COLO668 (cell line): ENCODE results near the gene PTPRF.
"Not testable (repeated sequence)": the region's sequence is repeated elsewhere in the genome, so short reads cannot be mapped to it uniquely, and the experiment has no call there.

Experiments
- DNase-seq: peaks from one replicate; lab custom pipeline; 2025; ENCODE audit not compliant: unreplicated experiment; lab: John Stamatoyannopoulos, UW

PTPRF gene

DNA sequence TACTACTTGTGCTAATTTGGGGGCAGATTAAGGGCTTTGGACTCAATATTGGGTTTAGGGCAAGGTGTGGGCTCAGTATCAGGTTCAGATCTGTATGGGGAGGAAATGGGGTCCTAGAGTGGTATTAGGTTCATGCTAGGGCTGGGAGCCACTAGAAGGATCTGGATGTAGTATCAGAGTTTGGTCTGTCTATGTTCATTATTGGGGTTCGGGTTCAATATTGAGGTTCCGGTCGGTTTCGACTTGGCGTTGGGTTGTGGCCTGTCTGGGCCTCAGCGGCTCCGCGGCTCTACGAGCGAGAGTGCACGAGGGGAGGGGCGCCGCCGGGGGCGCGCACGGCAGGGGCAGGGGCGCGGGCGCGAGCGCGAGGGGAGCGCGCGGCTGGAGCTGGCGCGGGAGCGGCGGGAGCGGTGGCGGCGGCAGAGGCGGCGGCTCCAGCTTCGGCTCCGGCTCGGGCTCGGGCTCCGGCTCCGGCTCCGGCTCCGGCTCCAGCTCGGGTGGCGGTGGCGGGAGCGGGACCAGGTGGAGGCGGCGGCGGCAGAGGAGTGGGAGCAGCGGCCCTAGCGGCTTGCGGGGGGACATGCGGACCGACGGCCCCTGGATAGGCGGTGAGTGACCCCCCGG, at the start of gene PTPRF:
TSS of gene PTPRF (plus strand) at position 401 of the 624 bp plus-strand sequence. CDS start 14,193 bp downstream, outside the sequence.
- peak; percentile 92 for DNase-seq

DNA sequence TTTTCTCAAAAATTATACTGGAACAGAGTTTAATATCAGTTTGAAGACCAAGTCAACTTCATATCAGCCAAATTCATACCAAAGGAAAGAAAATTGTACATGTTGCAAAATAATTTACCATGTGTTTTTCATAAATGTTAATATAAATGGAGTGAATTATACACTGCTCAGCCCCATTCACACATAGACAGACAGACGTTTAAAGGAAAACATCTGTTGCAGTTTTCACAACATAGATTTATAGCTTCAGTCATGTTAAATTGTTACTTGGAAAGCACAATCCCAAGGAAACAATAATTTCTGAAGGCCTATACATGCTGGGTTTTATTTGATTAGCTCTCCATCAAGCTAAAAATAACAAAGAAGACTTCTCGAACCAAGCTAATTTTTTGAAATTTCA, 49.2 kb upstream of the PTPRF start:
- no peak for DNase-seq

DNA sequence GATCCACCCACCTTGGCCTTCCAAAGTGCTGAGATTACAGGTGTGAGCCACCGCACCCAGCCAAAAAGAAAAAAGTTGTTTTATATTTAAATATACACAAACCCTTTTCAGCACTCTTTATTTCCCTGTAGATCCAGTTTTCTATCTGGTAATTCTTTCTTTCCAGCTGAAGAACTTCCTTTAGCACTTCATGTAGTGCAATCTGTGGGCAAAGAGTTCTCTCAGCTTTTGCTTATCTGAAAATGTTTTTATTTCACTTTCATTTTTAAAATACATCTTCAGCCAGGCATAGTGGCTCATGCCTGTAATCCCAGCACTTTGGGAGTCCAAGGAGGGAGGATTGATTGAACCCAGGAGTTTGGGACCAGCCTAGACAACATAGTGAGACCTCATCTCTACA, 48.5 kb upstream of the PTPRF start:
- no peak for DNase-seq

DNA sequence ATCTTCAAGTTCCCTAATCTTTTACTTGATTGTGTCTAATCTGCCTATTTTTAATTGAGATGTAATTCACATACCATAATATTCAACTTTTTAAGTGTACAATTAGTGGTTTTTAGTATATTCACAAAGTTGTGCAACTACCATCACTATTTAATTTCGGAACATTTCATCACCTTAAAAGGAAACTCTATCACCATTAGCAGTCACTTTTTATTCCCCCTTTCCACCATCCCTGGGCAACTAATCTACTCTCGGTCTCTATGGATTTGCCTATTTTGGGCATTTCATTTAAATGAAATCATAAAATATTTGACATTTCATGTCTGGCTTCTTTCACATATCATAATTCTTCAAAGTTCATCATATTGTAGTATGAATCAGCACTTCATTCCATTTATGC, 46.3 kb upstream of the PTPRF start:
- no peak for DNase-seq

DNA sequence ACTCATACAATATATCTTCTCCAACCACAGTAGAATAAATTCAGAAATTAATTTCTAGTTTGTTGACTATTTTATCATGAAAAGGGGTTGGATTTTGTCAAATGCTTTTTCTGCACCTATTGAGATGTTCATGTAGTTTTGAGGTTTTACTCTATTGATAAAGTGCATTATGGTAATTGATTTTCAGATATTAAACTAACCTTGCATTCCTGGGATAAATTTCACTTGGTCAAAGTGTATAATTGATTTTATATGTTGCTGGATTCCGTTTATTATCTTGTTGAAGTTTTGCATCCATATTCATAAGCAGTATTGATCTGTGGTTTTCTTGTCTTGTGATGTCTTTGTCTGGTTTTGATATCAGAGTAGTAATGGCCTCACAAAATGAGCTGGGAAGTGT, 42.5 kb upstream of the PTPRF start:
- no peak for DNase-seq

DNA sequence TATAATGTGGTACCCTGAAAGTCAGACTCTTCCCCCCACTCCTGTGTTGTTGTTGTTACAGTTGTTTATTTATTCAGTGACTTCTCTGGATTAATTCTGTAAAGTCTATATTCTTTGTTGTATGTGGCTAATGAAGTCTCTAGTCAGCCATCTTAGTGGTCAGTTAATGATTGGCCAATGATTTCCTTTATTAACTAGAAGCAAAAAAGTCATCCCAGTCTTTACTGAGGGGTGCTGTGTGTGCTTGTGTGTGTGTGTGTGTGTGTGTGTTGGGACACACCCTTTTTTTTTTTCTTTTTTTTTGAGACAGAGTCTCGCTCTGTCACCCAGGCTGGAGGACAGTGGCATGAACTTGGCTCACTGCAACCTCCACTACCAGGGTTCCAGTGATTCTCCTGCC, 39.6 kb upstream of the PTPRF start:
- no peak for DNase-seq

DNA sequence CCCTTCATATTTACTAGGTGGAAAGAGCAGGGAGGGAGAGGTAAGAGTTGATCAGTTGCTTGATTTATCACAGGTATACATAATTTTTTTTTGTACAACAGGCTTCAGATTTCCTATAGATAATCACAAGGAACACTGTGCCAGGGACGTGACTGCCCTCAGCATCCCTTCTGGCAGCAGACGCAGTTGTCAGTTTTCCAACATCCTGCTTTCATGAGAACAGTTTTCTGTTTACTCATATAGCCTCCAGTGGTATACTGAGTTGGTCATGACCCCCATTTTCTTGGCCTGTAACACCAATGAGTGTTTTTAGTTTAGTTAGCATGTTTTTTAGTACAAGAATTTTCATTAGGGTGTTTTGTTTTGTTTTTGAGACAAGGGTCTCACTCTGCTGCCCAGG, 37.9 kb upstream of the PTPRF start:
- no peak for DNase-seq

DNA sequence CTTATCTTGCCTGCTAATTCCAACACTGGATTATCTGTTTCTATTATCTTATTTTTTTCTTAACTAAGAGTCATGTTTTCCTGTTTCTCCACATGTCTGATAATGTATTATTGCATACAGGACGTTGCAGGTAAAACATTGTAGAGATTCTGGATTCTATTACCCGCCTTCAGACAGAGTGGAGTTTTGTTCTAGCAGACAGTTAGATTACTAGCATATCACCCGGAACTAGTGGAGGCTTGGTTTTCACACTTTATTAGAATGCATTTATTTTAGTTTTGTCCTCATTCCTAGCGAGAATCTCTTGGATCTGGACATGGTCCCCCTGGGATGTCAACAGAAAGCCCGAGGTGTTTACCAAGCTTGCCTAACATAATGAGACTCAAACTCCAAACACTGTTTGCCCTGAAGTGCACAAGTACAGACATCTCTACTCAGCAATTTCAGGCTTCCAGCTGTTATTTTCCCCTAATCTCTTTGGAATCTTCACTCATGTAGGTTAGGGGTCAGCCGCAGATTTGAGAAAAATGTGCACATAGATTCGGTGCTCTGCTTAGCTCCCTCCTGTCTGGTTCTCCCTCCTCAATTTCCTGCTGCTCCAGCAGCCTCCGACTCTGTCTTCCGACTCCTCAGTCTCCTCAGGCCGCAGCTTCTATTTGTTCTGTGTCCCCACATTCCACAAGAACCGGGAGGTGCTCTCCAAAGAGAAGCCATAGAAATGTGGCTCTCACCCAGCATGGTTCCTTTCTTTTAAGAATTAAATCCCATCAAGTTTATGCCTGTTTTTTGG, 36.8 kb upstream of the PTPRF start:
- DNase-seq = no peak

DNA sequence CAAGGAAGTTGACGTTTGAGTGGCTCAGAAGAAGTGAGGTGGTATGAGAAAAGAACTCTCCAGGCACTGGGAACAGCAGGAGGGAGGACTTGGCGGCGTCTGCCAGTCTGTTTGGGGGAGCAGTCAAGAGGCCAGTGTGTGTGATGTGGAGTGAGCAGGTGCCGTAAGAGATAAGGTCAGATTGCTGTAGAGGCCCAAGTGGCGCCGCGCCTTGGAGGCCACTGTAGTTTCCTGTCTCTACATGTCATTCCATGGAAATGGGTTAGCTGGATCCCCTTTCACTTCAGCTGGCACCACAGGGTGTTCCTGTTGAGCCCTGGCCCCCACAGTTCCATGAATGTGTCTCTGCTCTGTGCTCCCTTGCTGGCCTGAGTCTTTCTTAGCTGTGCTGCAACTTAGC, 35.5 kb upstream of the PTPRF start:
- no peak for DNase-seq

DNA sequence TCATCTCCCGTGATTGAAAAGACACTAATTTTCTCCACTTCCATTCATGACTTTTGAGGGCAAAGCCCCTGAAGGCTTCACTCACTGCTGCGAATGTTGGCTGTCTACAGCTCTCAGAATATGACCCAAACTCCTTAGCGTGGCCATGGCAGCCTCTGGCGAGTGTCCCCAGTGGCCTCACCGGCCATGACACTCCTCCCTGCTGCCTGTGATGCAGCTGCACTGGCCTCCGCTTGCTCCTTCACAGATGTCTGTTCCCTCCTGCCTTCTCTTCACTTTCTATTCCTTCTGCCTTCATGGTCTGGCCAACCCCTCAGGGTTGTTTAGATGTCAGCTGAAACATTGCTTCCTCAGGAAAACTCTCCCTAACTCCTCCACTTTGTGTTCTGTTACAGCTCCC, 30.8 kb upstream of the PTPRF start:
- DNase-seq = no peak

DNA sequence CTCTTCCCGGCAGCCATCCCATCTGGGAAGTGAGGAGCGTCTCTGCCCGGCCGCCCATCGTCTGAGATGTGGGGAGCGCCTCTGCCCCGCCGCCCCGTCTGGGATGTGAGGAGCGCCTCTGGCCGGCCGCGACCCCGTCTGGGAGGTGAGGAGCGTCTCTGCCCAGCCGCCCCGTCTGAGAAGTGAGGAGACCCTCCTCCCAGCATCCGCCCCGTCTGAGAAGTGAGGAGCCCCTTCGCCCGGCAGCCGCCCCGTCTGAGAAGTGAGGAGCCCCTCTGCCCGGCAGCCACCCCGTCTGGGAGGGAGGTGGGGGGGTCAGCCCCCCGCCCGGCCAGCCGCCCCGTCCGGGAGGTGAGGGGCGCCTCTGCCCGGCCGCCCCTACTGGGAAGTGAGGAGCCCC, 28.9 kb upstream of the PTPRF start:
- not testable (repeated sequence) for DNase-seq

DNA sequence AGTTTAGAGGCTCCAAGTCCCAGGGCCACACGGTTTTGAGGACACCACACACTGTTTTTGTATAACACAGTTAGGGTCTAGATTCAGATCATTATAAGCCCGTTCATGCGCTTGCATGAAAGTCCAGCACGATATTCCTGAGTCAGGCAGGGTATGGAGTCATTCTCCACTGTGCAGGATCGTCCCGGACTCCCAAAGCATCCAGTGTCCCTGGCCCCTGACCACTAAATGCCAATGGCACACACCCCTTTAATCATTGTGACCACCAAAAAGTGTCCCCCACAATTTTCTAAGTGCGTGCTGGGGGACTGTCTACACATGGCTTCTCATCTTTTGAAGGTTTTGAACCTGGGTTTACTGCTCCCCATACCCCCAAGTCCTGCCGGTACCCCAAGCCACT, 27.1 kb upstream of the PTPRF start:
- DNase-seq = no peak

DNA sequence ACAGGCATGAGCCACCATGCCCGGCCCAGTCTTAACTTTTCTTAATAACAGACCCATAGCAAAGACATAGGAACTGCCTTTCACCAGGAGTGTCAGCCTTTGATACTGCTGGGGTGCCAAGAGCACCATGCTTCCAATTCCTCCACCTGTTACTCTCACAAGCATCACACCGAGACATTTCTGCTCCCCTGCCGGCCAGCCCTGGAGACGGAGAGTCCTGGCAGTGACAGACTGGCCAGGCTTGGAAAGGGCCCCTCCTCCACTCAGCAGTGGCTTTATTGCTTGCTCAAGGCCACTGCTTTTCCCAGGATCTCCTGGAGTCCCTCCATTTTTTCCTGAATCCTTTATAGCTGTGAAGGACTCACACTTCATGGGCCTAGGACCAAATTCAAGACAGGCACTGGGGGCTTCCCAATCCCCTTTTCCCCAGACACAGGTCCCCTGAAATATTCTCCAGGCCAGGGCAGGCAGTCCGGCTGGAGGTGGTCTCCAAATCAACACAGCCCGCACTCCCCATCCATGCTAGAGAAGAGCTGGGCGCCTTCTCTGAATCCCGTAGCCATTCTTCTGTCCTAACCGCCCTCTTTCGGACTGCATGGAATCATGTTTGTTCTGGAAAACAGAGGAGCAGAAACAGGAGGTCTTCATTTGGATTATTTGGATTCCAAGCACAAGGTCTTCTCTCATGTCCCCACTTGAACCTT, 25.5 kb upstream of the PTPRF start:
- DNase-seq = no peak

DNA sequence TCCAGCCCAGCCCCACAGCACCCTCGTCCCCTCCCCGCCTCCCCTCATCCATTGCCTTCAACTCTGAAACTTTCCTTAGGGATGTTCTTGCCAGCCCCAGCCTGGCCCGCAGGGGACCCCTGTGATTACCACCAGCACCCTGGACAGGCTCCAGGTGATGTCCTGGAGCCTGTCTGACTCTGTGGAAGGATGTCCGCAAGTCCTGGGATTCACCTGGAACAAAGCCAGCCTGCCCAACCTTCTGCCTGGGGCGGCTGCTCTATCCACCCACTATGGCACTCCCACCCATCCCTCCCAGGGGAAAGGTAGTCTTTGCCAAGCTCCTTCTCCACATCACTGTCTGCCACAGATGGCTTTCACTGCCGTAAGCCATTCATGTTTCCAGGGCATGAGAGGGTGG, 24.4 kb upstream of the PTPRF start:
- no peak for DNase-seq

DNA sequence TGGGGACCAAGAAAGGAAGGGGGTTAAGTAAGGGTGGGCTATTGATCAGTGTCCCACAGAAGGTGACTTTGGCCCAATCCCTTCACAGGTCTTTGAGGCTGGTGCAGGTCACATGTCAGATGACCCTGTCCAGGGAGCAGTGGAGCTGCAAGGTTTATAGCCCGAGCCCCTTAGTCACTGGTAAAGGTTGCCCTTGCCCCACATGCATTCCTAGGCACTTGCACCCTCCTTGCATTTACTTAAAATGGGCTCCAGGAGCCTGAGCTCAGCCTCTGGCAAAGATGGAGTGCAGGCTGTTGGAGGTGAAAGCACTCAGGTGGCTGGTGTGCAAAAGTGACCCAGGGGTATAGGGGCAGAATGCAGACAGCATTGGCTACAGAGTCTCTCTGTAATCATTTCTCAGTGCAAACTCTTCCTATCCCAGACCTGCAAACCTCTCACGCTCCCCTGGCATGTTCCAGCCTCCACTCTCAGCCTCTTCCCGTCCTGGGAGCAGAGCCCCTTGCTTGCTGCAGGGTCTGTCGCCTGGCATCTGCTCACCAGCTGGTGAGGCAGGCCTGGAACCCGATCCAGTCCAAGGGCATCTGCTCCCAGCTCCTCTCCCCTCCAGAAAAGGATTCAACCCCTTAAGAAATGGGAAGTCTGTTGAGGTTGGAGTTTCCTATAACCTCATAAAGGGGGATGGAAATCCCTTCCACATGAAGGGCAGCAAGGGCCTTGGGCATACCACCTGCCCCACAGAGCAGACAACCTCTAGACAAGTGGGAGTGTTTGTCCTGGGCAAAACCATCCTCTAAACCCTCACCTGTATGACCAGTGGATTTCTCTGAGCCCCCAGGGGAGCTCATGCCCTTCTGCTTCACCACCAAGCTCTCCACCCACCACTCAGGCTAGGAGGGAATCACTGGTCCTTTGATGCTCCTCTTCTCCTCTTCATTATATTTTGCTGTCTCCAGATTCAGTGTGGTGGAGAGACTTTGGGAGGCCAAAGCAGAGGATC, 23.1 kb upstream of the PTPRF start:
- no peak for DNase-seq

DNA sequence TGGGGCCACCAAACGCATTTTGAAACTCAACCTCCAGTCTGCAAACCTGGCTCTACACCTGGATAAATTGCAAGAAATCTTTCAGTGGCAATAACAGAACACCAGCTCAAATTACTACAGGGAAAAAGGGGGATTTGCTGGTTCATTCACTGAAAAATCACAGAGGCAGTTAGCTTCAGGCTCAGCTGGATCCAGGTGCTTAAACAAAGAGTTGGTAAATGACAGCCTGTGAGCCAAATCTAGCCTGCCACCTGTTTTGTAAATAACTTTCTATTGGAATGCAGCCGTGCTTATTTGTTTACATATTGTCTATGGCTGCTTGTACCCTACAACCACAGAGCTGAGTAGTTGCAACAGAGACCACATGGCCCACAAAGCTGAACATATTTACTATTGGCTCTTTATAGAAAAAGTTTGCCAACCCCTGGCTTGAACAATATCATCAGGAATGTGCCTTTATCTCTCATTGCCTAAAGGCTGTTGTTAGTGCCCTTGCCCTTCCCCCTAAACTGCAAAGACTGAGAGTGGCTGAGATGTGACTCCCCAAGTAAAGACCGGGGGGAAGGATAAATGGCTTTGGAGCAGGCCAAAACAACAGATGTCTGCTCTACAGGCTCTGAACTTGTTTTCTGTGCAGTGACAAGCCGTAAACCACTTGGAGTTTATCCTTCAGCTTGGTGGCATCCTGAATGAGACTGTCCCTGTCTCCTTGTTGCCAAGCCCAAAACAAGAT, 21.5 kb upstream of the PTPRF start:
- no peak for DNase-seq

DNA sequence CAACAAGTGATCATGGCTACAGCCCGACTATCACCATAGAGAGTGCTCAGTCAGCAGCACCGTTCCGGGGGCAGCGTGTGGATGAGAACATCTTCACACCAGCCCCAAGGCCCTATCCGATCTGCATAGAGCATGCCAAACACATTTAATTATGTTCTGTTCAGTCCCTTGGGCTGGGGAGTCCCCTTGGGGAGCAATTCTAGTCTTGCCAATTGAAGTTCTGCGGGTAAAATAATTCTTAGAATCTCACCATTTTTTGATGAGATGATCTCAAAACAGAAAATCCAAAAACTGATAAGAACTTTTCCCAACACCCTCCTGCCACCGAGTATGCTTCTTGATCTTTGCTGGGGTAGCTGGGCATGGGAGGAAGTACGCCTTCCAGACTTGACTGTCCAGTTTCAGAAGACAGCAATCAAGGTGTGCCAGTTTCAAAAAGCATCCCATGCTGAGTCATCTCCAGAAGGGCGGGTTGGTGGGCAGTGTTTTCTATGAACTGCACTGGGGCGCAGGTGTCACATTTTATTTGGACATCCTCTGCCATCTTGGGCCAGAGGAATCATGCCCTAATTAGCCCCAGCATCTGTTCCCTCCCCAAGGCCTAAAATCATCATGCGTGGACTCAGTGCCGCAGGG, 20.8 kb upstream of the PTPRF start:
- DNase-seq = no peak

DNA sequence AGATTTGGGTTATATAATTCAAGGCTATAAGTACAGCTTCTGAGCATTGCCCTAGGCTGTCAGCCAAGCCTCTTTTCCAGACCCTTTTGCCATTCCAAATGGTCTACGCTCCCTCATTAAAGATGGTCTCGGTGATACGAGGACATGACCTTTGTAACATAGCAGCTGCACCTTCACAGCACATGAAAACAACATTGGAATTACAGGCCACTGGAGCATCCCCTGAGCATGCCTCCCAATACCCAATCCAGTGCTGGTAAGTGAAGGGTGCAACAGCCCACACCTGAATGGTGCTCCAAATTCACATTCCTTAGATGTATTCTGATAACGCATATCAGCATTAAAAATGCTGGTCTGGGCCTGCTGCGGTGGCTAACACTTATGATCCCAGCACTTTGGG, 20.1 kb upstream of the PTPRF start:
- no peak for DNase-seq

DNA sequence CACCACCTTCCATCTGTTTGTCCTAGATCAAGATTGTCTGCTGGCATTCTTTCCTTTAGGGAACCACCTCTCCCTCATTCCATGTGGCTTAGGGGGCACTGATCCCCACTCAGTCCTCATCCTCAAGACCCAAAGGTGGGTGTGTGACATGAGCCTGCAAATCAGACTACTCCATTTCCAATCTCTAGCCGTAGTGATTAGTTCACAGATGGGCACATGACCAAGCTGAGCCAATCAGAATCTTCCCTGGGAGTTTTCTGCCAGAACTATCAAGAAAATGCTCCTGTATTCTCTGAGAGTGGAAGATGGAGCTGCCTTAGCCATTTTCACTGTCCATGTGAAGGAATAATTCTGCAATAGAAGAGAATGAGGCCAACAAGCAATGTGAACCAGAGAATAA, 19.3 kb upstream of the PTPRF start:
- no peak for DNase-seq

DNA sequence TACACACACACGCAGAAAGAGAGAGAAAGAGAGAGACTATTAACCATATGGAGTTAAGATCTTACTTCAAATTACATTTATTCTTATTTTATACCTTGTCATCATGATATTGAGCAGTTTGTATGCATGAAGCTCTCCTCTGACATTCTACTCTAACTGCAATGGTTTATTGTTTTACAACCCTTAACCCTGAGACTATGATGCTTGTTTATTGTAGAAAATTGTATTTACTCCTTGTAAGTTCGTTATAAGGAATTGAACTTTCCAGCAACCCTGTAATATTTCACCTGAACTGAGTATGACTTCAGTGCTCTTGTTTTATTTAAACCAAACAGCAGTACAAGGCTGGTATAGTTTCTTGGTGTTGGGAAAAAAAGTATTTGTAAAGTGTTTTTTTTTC, 18.6 kb upstream of the PTPRF start:
- no peak for DNase-seq
